Transverse colon (tissue), 4 donors: ENCODE measurements around the gene ARHGEF7. TPM values are rescaled to one million over a fixed set of nuclear protein-coding genes. Genes with fewer than 3 reads are reported as not detected.
A peak's percentile ranks its signal among the peaks of the same experiment; 100 is the strongest.

Experiments used
- DNase-seq: peaks from one replicate; pipeline ENCODE4 v3.0.0-alpha.2; 2019
- H3K27ac ChIP-seq, 4 donors: fragments of 200-600 bp; sonication (generic); 2 replicates each; pipeline ENCODE4 v1.5.1; 2016 to 2018; ENCODE audit warnings: inconsistent platforms in 4 of 4
- H3K27me3 ChIP-seq: fragments of 200-600 bp; sonication (generic); 2 replicates; pipeline ENCODE4 v1.5.1; 2017; ENCODE audit warnings: inconsistent platforms
- H3K36me3 ChIP-seq, 4 donors: fragments of 200-600 bp; sonication (generic); 2 replicates each; pipeline ENCODE4 v1.5.1; 2017 to 2019; ENCODE audit warnings: inconsistent platforms in 4 of 4
- H3K4me1 ChIP-seq, 4 donors: fragments of 200-600 bp; sonication (generic); 2 replicates each; pipeline ENCODE4 v1.5.1; 2017 to 2020; ENCODE audit warnings: inconsistent platforms in 4 of 4
- H3K4me3 ChIP-seq, 4 donors: fragments of 200-600 bp; sonication (generic); 1 replicate in 1 of 4; 2 replicates in 3 of 4; pipeline versions ENCODE4 v1.5.1 to v1.6.1; 2017 to 2019; ENCODE audit warnings: inconsistent platforms in 4 of 4
- H3K9me3 ChIP-seq, 2 donors: fragments of 200-600 bp; sonication (generic); 2 replicates each; pipeline ENCODE4 v1.5.1; 2017 to 2019; ENCODE audit warnings: inconsistent platforms in 2 of 2
- EP300 ChIP-seq: sonication (generic); formaldehyde crosslinking; IDR thresholded peaks from one replicate; pipeline ENCODE4 v1.6.1; 2017; ENCODE audit warnings: antibody characterized with exemption, low read depth
- POLR2A ChIP-seq: fragments of 450-650 bp; IDR thresholded peaks from one replicate; pipeline ENCODE4 v1.6.1; 2016; ENCODE audit warnings: antibody characterized with exemption, mild to moderate bottlenecking, moderate library complexity
- POLR2AphosphoS5 ChIP-seq, 3 donors: sonication (generic); formaldehyde crosslinking; IDR thresholded peaks; one replicate each; pipeline ENCODE4 v1.6.1; 2016; ENCODE audit warnings: antibody characterized with exemption in 3 of 3
- WGBS, 2 donors: methylation state at CpG; one replicate each; pipeline ENCODE4 v1.1.5; 2018; ENCODE audit warnings: low coverage in 1 of 2; 5-methylcytosine and 5-hydroxymethylcytosine counted together
- in situ Hi-C, 4 donors: fragments of 200-750 bp; cut with MboI; loops; one replicate each; pipeline versions ENCODE4 v1.15.0 to v1.15.1; 2017; ENCODE audit warnings: low sequenced_read_pairs in 3 of 4, low pct_ligation_motif_present in 1 of 4, low pct_unique_long_range_greater_than_20kb in 1 of 4
- intact Hi-C: fragments of 100-400 bp; cut with DNase I; formaldehyde crosslinking; loops from one replicate; pipeline ENCODE4 v1.15.1; 2023; ENCODE audit warnings: low total_unique reads
- total RNA-seq, 4 donors: library from RNA; depleted of rRNA; stranded (reverse); fragments of >200 nt; gene quantifications; one replicate each; pipeline ENCODE4 v1.1.0, GENCODE V29; 2016
- TF ChIP-seq, protein P1 (sequence below), 5 experiments: fragments of 200-600 bp in 3 of 5; fragments of 450-650 bp in 2 of 5; sonication (generic) in 3 of 5; IDR thresholded peaks; 1 replicate in 2 of 5; 2 replicates in 3 of 5; pipeline ENCODE4 v1.5.1; 2016 to 2017; ENCODE audit warnings: antibody characterized with exemption in 5 of 5, inconsistent platforms in 3 of 5, mild to moderate bottlenecking in 2 of 5, moderate library complexity in 1 of 5

Gene ARHGEF7
- total RNA-seq, 4 donors from 2014 or later = 62.3 to 104 (median 75.6) TPM

GRCh38 chr13:111171629-111172028, 56.5 kb downstream of the ARHGEF7 start:
- Histone ChIP-seq H3K9me3 (no peaks in the 10 kb centered on the region), H3K27ac (no peak overlapping the region), H3K4me3 (no peak overlapping the region), H3K4me1 (peaks cover 7 to 26% (median 14%) of the 10 kb centered on the region in 4 donors), H3K36me3 (no peaks in the 10 kb centered on the region), H3K27me3 (no peaks in the 10 kb centered on the region)
- intact Hi-C loops = no loop called here
- WGBS, 2 donors = 79% methylated on average over 2 of the region's 2 CpGs; no CpG with 5 or more reads in 1 of the 2 donors
- in situ Hi-C loops = loop anchor here in 2 of 4 donors (25.0 kb wide), 2 partner anchors 91 to 459 kb away; partner anchors contain the start of genes CARS2 (in 1 of the 2) and ING1 (in 1 of the 2)
- TF ChIP-seq EP300 = no peak
- DNase-seq = no peak

GRCh38 chr13:111174377-111175114, 59.4 kb downstream of the ARHGEF7 start:
- intact Hi-C loops = no loop called here
- Histone ChIP-seq H3K27ac (no peak overlapping the region), H3K9me3 (no peaks in the 10 kb centered on the region), H3K36me3 (no peaks in the 10 kb centered on the region), H3K27me3 (no peaks in the 10 kb centered on the region), H3K4me1 (peaks cover 7 to 31% (median 15%) of the 10 kb centered on the region in 4 donors), H3K4me3 (no peak overlapping the region)
- in situ Hi-C loops = loop anchor here in 2 of 4 donors (25.0 kb wide), 2 partner anchors 88 to 462 kb away; partner anchors contain the start of genes CARS2 (in 1 of the 2) and ING1 (in 1 of the 2)
- WGBS, 2 donors = 80 to 91% methylated on average over 10 to 15 of the region's 15 CpGs
- no peak for DNase-seq
- TF ChIP-seq POLR2A (no peak), POLR2AphosphoS5 (IDR thresholded peaks at IDR 0.05) (no peak)
- TF ChIP-seq, protein P1, sequence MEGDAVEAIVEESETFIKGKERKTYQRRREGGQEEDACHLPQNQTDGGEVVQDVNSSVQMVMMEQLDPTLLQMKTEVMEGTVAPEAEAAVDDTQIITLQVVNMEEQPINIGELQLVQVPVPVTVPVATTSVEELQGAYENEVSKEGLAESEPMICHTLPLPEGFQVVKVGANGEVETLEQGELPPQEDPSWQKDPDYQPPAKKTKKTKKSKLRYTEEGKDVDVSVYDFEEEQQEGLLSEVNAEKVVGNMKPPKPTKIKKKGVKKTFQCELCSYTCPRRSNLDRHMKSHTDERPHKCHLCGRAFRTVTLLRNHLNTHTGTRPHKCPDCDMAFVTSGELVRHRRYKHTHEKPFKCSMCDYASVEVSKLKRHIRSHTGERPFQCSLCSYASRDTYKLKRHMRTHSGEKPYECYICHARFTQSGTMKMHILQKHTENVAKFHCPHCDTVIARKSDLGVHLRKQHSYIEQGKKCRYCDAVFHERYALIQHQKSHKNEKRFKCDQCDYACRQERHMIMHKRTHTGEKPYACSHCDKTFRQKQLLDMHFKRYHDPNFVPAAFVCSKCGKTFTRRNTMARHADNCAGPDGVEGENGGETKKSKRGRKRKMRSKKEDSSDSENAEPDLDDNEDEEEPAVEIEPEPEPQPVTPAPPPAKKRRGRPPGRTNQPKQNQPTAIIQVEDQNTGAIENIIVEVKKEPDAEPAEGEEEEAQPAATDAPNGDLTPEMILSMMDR (IDR thresholded peaks at IDR 0.05) = no peak

DNA sequence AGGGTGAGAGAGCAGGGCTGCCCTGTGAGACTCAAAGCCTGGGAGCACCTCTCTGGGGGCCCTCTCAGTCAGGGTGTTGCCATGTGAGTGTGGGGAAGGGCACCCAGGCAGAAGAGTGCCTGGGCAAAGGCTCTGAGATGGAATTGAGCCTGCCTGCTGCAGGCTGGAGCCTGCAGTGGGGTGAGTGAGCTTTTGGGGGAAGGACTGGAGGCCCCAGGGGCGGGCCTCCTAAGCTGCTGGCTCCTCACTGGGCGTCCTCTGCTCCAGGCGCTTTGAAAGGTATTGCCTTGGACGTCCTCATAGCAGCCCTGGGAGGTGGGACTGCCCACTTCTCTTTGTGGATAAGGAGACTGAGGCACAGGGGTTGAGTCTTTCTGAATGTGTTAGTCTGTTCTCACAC, 60.3 kb downstream of the ARHGEF7 start:
- no peak for DNase-seq
- TF ChIP-seq, protein P1 (IDR thresholded peaks at IDR 0.05) = no peak
- TF ChIP-seq POLR2A = no peak
- no peak for TF ChIP-seq POLR2AphosphoS5 (IDR thresholded peaks at IDR 0.05)
- no peak for TF ChIP-seq EP300
- Histone ChIP-seq H3K4me1 (peaks cover 7 to 31% (median 15%) of the 10 kb centered on the region in 4 donors), H3K9me3 (no peaks in the 10 kb centered on the region), H3K4me3 (no peak overlapping the region), H3K27me3 (no peaks in the 10 kb centered on the region), H3K36me3 (no peaks in the 10 kb centered on the region), H3K27ac (no peak overlapping the region)
- intact Hi-C loops = no loop called here
- in situ Hi-C loops = no loop called here
- 100% methylated on average over 4 of the region's 4 CpGs; no CpG with 5 or more reads in 1 of the 2 donors for WGBS, 2 donors

DNA sequence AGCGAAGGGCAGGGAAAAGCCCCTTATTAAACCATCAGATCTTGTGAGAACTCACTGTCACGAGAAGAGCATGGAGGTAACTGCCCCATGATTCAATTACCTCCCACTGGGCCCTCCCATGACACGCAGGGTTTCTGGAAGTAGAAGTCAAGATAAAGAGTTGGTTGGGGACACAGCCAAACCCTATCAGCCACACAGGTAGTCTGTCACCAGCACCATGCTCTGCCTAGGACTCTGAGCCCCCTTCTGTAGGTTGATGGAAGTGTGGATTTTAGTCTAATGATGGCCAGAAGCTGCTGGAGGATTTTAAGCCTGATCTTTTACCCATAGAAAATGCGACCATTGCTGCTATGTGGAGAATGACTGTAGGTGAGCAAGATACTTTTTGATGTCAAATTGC, 60.8 kb downstream of the ARHGEF7 start:
- Histone ChIP-seq H3K27ac (peak overlapping the region in 2 of 4 donors; percentile 53 to 59), H3K9me3 (no peaks in the 10 kb centered on the region), H3K36me3 (no peaks in the 10 kb centered on the region), H3K4me3 (no peak overlapping the region), H3K27me3 (no peaks in the 10 kb centered on the region), H3K4me1 (peaks cover 7 to 31% (median 15%) of the 10 kb centered on the region in 4 donors)
- intact Hi-C loops (no loop called here), in situ Hi-C loops (no loop called here)
- TF ChIP-seq POLR2AphosphoS5 (IDR thresholded peaks at IDR 0.05) (no peak), EP300 (no peak), POLR2A (no peak)
- TF ChIP-seq, protein P1 (IDR thresholded peaks at IDR 0.05) = no peak
- DNase-seq = no peak
- 91 to 98% methylated on average over 4 of the region's 4 CpGs for WGBS, 2 donors
